HG03439 (cell line): ENCODE results near the gene ZDHHC14.

Experiments used
- ATAC-seq: cut with Tn5 transposase; IDR thresholded peaks from one replicate; pipeline ENCODE4 v1.9.1; 2021; ENCODE audit warnings: mild to moderate bottlenecking, moderate library complexity; ENCODE audit not compliant: unreplicated experiment

ZDHHC14 gene

DNA sequence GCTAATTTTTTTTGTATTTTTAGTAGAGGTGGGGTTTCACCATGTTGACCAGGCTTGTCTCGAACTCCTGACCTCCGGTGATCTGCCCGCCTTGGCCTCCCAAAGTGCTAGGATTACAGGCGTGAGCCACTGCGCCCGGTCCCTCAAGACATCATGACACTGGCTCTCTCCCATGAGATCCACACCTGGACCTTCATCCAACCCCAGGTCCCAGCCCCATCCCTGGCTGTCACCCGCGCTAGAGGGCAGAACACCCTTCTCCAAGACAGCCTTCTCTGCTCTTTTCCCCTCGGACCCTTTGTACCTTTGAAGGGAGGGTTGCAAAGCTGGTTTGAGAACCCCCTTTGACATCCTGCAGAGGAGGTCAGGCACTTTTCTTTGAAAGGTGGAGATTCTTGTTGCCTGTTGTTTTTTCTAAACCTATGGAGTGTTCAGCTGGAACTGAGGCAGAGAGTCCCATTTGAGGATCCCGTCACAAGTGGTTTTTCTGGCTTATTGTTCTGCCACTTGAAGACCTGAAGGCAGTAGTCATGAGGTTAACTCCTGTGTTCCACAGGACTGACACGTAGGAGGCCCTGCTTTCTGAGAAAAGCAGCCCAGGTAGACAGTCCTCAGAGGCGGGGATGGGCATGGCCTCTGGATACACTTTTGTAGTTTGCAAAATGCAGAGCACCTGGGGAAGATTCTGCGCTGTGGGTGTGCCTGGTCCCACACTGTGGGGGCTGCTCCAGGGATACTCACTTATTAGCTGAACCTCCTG, 270.9 kb downstream of the ZDHHC14 start:
- no peak for ATAC-seq

DNA sequence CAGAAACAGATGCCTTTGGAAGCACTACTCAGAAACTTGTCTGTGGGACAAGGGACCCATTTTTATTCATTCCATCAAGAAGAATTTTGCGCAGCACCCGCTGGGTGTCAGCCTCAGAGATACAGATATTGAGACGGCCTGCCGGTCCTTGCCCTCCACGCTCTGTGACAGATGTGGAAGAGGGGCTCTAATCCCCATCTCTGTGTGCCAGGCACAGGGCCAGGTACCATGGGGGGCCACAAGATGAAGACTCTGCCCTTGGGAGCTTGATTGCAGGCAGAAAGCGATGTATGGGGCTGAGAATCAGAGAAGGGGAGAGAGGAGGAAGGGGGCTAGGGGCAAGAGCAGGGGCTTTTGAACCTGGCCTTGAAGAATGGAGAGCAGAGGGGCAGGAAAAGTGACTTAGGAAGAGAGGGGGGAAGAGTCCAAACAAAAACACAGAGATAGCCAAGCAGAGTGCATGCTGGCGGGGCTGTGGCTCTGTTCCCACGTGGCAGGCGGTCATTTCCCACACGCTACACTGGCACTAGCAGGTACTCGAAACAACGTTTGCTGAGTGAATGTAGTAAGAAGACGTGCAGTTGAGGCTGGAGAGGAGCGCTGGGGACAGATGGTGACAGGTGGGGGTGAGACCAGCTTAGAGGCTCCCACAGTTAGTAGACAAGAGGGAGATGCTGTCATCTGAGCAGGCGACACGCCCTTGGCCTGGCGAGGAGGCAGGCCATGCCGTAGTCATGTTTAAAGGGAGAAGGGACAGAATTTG, 271.8 kb downstream of the ZDHHC14 start:
- ATAC-seq, result no peak

DNA sequence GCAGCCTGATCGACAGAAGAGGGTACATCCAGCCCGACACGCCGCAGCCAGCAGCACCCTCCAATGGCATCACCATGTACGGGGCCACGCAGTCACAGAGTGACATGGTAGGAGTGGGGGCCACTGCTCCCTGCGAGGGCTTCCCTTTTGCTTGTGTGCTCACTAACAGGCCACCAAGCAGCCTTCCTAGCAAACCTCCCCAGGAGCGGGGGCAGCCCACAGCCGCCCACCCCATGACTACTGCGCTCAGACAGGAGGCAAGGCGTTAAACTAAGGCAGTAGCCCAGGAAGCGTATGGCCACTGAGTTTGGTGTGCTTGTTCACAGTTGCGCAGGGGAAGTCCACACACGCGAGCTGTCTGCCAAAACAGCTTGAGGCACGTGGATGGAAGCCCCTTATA, 272.5 kb downstream of the ZDHHC14 start:
- no peak for ATAC-seq

DNA sequence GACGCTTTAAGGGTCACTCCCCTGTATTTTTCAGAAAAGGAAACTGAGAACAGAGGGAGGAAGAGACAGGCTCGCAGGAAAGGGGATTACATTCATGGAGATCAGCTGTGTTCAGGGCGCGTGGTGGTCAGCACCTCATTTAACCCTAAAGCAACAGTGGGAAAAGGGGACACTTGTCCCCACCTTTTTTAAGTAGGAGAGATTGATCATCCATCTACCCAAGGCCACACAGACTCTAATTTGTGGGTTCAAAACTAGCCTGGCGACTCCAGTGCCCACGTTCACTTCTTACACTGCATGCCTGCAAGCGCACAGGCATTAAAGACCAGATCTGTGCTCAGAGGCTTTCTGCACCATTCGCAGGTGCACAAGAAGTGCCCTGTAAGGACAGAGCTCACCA, 274.1 kb downstream of the ZDHHC14 start:
- no peak for ATAC-seq

DNA sequence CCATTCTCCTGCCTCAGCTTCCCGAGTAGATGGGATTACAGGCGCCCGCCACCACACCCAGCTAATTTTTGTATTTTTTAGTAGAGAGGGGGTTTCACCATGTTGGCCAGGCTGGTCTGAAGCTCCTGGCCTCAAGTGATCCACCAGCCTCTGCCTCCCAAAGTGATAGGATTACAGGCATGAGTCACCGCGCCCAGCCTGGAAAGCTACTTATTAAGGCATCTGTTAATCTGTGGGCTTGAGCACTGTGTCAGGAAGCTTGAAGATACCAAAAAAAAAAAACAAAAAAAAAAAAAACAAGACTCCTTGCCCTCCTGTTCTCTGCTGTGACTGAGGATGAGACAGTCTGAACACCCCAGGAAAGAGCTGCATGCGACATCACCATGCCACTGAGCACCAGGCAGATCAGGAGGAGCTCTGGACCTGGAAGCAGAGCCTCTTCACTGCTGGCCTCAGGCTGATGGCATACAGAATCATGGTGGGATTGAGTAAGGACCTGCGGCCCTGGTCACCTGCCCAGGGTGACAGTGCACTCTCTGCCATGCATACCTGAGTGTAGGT, 275.5 kb downstream of the ZDHHC14 start:
- ATAC-seq, result no peak

DNA sequence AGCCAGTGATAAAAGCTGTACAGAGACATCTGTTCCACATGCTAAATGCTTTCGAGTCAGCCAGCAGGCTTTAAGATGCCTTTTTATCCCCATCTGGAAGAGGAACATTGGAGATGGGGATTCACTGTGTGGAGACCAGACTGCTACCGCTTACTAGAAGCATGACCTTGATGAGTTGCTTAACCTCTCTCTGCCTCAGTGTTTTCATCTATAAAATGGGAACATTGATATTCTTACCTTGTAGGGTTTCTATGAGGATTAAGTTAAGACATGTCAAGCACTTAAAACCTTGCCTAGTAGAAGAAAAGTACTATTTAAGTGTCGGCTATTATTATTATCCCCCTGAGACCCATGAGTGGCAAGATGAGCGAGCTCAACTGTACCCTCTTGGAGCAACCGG, 276.8 kb downstream of the ZDHHC14 start:
- no peak for ATAC-seq

DNA sequence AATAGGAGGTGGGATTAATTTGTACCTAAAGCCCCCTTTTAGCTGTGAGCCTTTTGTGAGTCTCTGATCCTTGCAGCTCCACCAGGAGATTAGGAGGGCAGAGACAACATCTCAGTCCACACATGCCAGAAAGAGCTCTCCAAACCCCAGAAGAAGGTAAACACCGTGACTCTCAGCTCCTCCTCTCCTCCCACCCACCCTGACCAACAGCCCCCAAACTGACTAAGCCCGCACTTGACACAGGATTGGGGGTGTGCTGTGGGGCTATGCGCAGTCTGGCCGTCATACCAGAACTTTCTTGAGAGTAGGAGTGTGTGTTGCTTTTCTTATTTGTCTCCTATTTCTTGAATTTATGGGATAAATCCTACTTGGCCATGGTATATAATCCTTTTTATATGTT, 277.3 kb downstream of the ZDHHC14 start:
- ATAC-seq, result no peak

DNA sequence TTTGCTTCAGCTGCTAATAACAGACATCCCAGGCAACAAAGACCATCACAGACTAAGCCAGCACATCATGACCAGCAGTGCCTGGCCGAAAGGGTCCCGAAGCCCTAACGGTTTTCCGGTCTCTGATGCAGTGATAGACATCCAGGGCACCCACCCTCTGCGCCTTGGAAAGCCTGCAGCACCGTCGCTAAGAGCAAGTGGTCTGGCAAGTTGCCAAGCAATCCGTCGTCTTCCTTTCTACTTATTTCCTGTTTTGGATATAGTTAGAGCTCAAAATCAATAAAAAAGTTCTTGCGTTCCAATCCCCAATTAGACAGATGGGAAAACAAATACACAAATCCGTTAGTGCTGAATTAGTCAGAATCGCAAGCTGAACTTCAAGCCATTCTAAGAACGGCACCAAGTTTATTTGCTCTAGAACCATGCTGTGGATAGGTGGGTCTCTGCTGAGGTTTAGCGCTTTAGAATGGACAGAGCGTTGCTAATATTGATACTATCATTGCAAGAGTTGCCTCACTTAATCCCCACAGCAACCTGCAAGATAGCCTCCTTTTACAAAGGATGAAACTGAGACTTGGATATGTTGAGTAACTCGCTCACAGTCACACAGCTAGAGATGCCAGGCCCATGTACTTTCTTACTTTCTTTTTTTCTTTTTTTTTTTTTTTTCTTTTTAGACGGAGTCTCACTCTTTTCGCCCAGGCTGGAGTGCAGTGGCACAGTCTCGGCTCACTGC, 278.7 kb downstream of the ZDHHC14 start:
- ATAC-seq, result no peak

DNA sequence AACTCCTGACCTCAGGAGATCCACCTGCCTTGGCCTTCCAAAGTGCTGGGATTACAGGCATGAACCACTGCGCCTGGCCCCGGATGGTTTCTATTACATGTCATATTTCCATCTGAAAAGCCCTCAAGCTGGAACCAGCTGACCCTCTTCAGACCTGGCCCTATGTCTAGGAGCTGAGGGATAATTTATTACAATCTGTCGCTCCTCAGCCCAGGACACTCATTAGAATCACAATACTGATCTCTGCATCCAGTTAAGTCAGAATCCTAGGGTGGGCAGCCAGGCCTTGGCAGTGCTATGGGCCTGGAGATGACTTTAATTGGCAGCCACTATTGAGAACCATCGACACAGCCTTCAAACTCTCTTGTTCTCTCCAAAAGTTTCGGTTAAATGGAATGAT, 279.4 kb downstream of the ZDHHC14 start:
- no peak for ATAC-seq

DNA sequence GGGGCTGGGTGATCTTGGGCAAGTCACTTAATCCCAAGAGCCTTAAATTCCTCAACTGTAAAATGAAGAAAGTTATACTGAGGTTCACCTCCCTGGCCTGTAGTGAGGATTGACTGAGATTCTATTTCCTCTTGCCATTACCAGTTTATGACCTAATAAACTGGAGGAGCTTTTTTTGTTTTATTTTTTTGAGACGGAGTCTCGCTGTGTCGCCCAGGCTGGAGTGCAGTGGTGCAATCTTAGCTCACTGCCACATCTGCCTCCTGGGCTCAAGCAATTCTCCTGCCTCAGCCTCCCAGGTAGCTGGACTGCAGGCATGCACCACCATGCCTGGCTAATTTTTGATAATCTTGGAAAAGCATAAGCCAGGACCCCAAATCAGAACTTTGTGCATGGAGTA, 280.7 kb downstream of the ZDHHC14 start:
- no peak for ATAC-seq

DNA sequence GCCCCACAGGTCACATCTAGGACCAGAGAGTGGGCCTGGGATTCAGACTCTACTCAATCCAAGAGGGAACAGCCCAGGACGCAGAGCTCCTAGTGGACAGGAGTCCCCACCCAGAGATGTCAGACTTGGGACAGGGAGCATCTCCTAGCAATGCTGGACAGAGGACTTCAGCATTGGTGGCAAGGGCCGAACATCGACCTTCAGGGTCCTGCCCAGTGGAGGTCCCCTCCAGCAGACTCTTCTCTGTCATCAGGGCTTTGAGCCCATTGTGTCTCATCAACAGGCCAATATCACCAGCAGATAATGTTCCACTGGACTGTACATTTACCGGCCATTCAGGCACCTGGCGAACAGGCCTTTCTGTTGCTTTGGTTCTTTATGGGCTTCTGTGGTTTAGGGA, 282.3 kb downstream of the ZDHHC14 start:
- no peak for ATAC-seq

DNA sequence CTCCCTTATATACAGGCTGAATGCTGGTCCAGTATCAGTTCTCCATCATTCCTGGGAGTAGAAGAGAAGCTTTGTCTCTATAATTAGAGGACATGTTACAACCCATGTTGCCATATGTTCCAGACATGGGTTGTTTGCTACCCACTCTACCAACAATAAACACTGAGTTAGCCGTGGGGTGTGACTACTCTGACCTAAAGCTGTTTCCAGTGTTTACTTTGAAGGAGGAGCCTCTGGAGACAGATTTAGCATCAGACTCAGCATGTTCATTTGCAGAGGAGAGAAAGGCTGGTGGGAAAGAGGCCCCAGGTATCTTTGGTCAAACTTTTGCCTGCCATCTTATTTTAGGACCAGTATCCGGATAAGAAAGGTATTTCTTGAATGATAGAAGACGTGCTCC, 284.2 kb downstream of the ZDHHC14 start:
- no peak for ATAC-seq

DNA sequence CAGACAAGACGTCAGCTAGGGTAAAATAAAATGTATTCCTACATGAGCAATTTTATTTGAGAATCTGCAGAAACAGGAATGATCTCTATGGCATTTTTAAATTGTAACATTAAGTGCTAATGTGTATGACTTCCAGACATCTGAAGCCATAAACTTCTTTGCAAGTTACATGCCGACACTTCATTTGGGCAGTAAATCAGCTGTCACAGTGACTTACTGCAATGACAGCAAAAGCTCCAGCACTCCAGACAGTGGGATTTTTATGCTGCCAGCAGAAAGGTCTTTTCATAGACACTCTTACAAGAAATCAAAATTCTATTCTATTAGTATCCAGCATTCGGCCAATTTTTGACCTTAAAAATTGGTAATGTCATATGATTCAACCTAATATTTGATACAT, 285.7 kb downstream of the ZDHHC14 start:
- ATAC-seq, result no peak

DNA sequence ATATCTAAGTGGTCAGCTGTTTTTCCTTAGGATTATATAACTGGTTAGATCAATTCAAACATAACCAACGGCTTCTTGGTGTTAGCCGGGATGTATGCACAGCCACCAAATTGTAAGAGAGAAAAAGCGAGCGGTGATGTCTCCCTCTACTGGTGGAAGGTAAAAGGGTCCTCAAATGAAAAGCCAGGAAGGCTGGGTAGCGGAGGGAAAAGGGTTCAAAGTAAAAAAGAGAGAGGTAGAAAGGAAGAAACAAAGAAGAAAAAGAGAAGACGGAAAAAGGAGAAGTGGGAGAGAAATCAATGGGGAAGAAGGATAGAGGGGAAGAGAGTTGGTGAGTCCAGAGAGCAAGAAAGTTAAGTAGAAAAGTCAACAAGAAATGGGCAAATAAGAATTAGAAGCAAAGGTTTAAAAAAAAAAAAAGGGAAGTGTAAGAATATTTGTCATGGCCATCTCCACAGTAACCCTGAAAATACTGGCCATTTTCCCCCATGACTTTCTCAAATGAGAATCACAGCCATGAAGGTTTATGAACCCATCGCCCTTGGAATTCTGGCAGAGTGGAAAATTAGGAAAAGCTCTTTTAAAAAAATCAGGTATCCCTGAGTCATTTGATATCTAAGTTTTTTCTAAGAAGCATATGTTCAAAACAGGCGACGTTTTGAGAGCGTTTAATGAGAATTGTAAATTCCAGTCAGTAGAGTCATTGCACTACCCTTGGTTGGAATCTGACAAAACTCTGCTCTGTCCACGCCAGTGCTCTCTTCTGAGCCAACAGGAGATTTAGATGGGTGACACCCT, 286.4 kb downstream of the ZDHHC14 start:
- peak; percentile 54 for ATAC-seq

DNA sequence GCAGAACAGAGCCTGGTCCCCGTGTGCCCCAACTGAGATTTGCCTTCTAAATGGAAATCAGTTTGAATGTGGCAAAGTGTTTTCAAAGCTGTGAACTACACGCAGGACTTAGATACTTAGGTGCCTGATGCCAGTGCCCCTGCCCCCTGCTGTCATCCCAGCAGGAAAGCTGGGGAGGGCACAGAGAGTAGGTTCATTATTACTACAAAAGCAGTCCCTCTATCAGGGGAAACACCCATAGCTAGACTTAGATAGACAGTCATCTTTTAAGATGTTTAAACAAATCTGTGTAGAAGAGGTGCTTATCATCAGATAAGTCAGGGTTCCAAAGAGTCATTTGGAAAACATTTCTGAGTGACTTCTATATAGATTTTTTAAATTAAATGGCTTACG, 287.0 kb downstream of the ZDHHC14 start:
- no peak for ATAC-seq

DNA sequence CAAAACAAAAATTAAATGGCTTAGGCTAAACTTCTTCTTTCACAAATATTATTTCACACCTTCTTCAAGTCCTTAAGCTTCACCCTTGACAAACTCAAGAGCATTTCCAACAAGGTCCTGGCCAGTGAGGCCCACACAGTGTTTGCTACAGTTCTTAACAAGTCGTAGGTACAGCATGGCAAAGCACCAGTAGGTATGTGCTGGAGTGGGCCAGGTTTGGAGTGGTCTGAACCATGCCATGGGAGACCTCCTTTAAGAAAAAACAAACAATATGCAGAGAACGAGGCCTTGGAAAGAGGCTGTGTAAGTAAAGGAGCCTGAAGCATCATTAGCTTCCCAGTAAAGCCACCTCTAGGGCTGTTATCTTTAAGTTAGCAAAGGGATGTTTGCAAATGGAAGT, 287.7 kb downstream of the ZDHHC14 start:
- ATAC-seq, result no peak

DNA sequence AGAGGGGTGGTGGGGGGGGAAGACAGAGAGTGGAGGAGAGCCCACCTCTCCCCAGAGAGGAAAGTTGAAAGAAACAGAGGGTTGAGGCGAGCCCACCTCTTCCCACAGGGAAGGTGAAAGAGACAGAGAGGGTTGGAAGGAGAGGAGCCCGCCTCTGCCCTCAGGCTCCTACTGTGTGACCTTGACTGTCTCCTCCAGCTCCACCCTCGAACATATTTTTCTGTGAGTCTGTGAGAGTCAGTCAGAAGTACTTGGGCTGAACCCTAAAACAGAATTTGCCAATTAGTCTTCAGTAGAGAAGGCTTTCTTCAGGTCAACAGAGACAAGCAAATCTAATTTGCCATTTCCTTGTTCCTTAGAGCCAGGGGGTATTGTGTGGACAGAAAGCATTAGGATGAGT, 288.3 kb downstream of the ZDHHC14 start:
- ATAC-seq, result no peak

DNA sequence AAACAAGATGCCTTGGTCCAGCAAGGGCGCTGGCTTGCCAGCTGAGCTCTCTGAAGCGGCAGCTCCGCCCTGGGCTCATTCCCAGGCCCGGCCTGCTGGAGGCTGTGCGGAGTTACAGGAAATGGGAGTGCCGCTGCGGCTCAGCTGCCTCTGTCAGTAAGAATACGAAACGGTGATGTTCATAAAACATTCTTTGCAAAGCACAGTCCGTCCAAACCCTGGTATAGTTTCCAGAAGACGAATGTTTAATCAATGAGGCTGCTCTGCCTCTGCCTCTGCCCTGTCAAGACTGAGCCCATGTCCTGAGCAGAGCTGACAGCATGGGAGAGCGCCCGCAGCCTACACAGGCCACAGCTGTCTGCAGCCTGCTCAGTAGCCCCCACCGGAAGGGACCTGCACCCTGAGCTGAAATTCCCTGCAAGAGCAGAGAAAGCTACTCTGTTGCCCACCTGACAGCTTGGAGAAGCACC, 288.8 kb downstream of the ZDHHC14 start:
- no peak for ATAC-seq

DNA sequence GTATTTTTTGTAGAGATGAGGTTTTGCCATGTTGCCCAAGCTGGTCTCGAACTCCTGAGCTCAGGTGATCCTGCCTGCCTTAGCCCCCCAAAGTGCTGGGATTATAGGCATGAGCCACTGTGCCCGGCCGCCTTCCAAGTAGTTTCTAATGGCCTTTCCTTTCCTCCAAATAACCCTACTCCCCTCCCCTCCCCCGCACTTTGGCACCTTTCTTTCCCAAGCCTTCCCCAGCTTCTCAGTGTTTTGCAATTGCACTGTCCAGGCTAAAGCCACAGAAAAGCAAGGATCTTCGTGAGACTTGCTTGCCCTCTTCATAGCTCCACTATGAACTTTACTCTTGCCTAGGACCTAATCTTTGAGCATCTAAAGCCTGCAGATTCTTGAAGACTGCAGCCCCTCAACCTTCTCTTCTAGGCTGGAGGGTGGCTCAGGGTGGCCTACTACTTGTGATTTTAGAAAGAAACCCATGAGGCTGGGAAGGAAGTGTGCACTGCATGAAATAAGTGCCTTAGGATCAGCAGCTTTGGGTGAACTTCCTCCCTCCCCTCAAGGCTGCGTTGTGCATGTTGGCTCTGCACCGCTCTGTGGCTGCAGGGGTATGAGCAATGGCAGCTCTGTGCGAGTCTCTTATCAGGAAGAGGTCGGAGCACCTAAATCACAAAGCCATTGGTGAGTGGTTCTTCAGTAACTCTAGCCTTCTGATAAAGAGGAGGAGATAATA, 289.6 kb downstream of the ZDHHC14 start:
- ATAC-seq, result no peak
